Endothelial cell of umbilical vein (primary cell): ENCODE measurements around the gene S100A7. TPM values are rescaled to one million over a fixed set of nuclear protein-coding genes. Genes with fewer than 3 reads are reported as not detected.

Experiments used
- BruUV-seq: library from RNA; stranded (reverse); fragments of 400-500 nt; replicated peaks from 2 replicates; lab custom pipeline; 2021; lab: Mats Ljungman, UMichigan
- CTCF ChIA-PET: fragments of 300-600, 350-600 bp; sonication (Branson Sonifier 250); formaldehyde crosslinking; loops from one replicate; lab custom pipeline; 2021; ENCODE audit warnings: antibody characterized with exemption, inconsistent platforms; lab: Charles Lee
- POLR2A ChIA-PET: fragments of 300-600, 350-600 bp; sonication (Branson Sonifier 250); formaldehyde crosslinking; loops from one replicate; lab custom pipeline; 2021; ENCODE audit warnings: antibody characterized with exemption, inconsistent platforms; lab: Charles Lee
- DNase-seq: peaks from one replicate; pipeline ENCODE4 v3.0.0-alpha.2; 2011; ENCODE audit warnings: low read depth, low spot score
- FAIRE-seq: peaks from 2 replicates; lab custom pipeline; 2011; peaks lifted over from hg19 to GRCh38; lab: Jason Lieb, UNC
- H2AFZ ChIP-seq: 2 replicates; pipeline ENCODE4 v1.6.0; 2012; ENCODE audit warnings: low read depth, low read length, control low read depth, inconsistent platforms
- H3K27ac ChIP-seq: 2 replicates; pipeline ENCODE4 v1.5.1; 2011; ENCODE audit warnings: low read depth, mild to moderate bottlenecking, control low read depth, low read length, moderate library complexity; ENCODE audit not compliant: insufficient read depth
- H3K27me3 ChIP-seq, 2 experiments: 2 replicates each; pipeline versions ENCODE4 v1.6.0 to v1.6.1; 2011; ENCODE audit warnings: low read length in 2 of 2, mixed read lengths in 1 of 2; ENCODE audit not compliant: control insufficient read depth in 2 of 2, insufficient read depth in 2 of 2
- H3K36me3 ChIP-seq, 2 experiments: 2 replicates in 1 of 2; 3 replicates in 1 of 2; pipeline ENCODE4 v1.5.1; 2011; ENCODE audit warnings: low read length in 2 of 2, mild to moderate bottlenecking in 1 of 2, moderate library complexity in 1 of 2; ENCODE audit not compliant: control insufficient read depth in 2 of 2, insufficient read depth in 2 of 2; ENCODE audit errors: extremely low read depth in 1 of 2
- H3K4me1 ChIP-seq: 3 replicates; pipeline ENCODE4 v1.5.1; 2011; ENCODE audit warnings: mild to moderate bottlenecking, low read length; ENCODE audit not compliant: control insufficient read depth, insufficient read depth; ENCODE audit errors: extremely low read depth
- H3K4me2 ChIP-seq: 2 replicates; pipeline ENCODE4 v1.6.1; 2011; ENCODE audit warnings: low read length, control low read depth, mixed read lengths; ENCODE audit not compliant: insufficient read depth
- H3K4me3 ChIP-seq, 3 experiments: fragments of 200-600 bp in 1 of 3; sonication (generic), shearing (Covaris generic) in 1 of 3; replicated peaks in 1 of 3; 2 replicates each; pipeline ENCODE4 v1.5.1; 2011 to 2016; ENCODE audit warnings: control low read depth in 3 of 3, low read length in 3 of 3, mild to moderate bottlenecking in 2 of 3, inconsistent platforms in 1 of 3, low read depth in 1 of 3, moderate library complexity in 1 of 3; ENCODE audit not compliant: insufficient read depth in 1 of 3
- H3K79me2 ChIP-seq: 2 replicates; pipeline ENCODE4 v1.6.0; 2012; ENCODE audit warnings: low read length, inconsistent platforms; ENCODE audit not compliant: control insufficient read depth, insufficient read depth
- H3K9ac ChIP-seq: replicated peaks from 2 replicates; pipeline ENCODE3; 2011; ENCODE audit warnings: low read length, control low read depth; ENCODE audit not compliant: insufficient read depth; ENCODE audit errors: extremely low read depth
- H3K9me1 ChIP-seq: replicated peaks from 3 replicates; pipeline ENCODE4 v1.6.0; 2011; ENCODE audit warnings: mild to moderate bottlenecking, low read length; ENCODE audit not compliant: control insufficient read depth, insufficient read depth; ENCODE audit errors: extremely low read depth
- H3K9me3 ChIP-seq: replicated peaks from 2 replicates; pipeline ENCODE4 v1.5.1; 2012; ENCODE audit warnings: low read length, inconsistent platforms; ENCODE audit not compliant: control insufficient read depth, insufficient read depth
- H4K20me1 ChIP-seq: replicated peaks from 2 replicates; pipeline ENCODE3; 2011; ENCODE audit warnings: mild to moderate bottlenecking, low read length; ENCODE audit not compliant: control insufficient read depth, insufficient read depth; ENCODE audit errors: extremely low read depth
- EZH2 ChIP-seq: IDR thresholded peaks from 2 replicates; pipeline ENCODE4 v1.6.1; 2012; ENCODE audit warnings: borderline replicate concordance, low read depth, mild to moderate bottlenecking, moderate library complexity, low read length, inconsistent platforms; ENCODE audit not compliant: severe bottlenecking
- FOS ChIP-seq: IDR thresholded peaks from 2 replicates; pipeline ENCODE4 v1.6.1; 2011; ENCODE audit warnings: mild to moderate bottlenecking, low read length, moderate library complexity, borderline replicate concordance; ENCODE audit not compliant: insufficient read depth
- GATA2 ChIP-seq: IDR thresholded peaks from 2 replicates; pipeline ENCODE4 v1.7.0; 2011; ENCODE audit warnings: low read depth, mild to moderate bottlenecking, moderate library complexity, mixed read lengths, low read length; ENCODE audit not compliant: insufficient read length, insufficient read depth
- JUN ChIP-seq: IDR thresholded peaks from 2 replicates; pipeline ENCODE4 v1.6.1; 2011; ENCODE audit warnings: borderline replicate concordance, low read depth; ENCODE audit not compliant: insufficient read length, insufficient read depth
- MYC ChIP-seq: IDR thresholded peaks from one replicate; pipeline ENCODE4 v1.6.1; 2011; ENCODE audit warnings: mild to moderate bottlenecking, low read depth, low read length
- POLR2A ChIP-seq: IDR thresholded peaks from 2 replicates; pipeline ENCODE4 v1.6.1; 2012; ENCODE audit warnings: low read depth, mild to moderate bottlenecking, control low read depth, low read length
- POLR2AphosphoS5 ChIP-seq: IDR thresholded peaks from 2 replicates; pipeline ENCODE4 v1.6.1; 2012; ENCODE audit warnings: low read depth, mild to moderate bottlenecking, control low read depth, low read length, moderate library complexity; ENCODE audit not compliant: insufficient read depth
- dilution Hi-C: fragments of 300-500 bp; cut with MboI; formaldehyde crosslinking; loops from one replicate; pipeline ENCODE4 v1.15.0; 2019; ENCODE audit warnings: low sequenced_read_pairs; ENCODE audit not compliant: extremely low pct_ligation_motif_present
- intact Hi-C: fragments of 100-400 bp; cut with micrococcal nuclease; formaldehyde crosslinking; loops from one replicate; pipeline ENCODE4 v1.10.0; 2022
- polyA plus RNA-seq, 4 experiments: library from polyadenylated mRNA; depleted of rRNA in 3 of 4; stranded (reverse) in 3 of 4; unstranded in 1 of 4; fragments of >200 nt; gene quantifications; 2 replicates each; pipeline versions ENCODE4 v1.2.1 to v1.2.3, GENCODE V29; 2011 to 2012; ENCODE audit warnings: missing spikeins in 1 of 4
- total RNA-seq: library from RNA; stranded (reverse); gene quantifications from 2 replicates; pipeline ENCODE4 v1.2.3, GENCODE V29; 2021
- TF ChIP-seq, protein P1 (sequence below): IDR thresholded peaks from 2 replicates; pipeline ENCODE4 v1.6.1; 2011; ENCODE audit not compliant: insufficient read depth, insufficient read length
- TF ChIP-seq, protein P2 (sequence below), 2 donors: IDR thresholded peaks; 1 replicate in 1 of 2; 2 replicates in 1 of 2; pipeline ENCODE4 v1.5.1; 2011; ENCODE audit warnings: low read length in 2 of 2, mild to moderate bottlenecking in 2 of 2, moderate library complexity in 2 of 2, control low read depth in 1 of 2, inconsistent platforms in 1 of 2, low read depth in 1 of 2; ENCODE audit not compliant: insufficient read depth in 1 of 2; ENCODE audit errors: extremely low read depth in 1 of 2

S100A7 gene
- total and polyA plus RNA-seq, 2 donors (not counting 3 experiments of a cell fraction or from before 2014, with no cell fraction given), result not detected

DNA sequence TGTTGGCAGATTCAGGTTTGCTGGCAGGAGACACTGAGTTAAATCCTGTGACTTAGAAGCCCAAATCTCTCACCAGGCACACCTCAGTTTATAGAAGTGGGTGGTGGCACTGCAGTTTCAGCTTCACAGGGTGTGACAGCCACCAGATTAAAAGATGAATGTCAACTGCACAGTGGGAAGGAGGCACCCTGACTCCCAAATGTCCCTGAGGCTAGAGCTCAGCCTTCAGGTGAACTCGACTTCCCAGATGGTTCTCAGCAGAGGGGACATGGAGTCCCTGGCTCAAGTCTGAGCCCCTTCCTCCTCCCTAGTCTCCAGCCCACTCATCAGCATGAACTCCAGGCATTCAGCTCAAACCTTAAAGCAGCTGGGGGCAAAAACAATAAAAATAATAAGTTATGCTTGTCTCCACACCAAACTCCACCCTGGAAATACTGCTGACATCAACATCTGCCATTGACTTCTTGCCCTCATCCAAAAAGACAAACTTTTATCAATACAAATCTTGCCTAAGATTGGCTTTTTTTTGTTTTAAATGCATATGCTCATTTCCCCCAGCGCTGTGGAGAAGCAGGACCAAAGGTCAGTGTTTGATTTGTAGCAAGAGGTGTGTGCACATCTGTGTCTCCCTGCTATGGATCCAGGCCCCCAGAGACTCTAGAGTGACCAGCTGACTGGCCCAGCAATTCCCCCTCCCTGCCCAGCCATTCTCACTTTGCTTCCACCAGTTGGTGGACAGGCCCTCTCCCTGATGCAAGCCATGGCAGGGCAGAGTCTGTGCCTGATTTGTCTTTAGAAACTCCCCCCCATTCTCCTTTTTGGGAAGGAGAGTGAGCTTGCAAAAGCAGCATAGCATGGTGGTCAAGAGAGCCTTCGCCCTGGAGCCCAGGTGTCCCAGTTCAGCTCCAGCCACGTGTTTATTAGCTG is 18.5 kb upstream of the S100A7 start:
- POLR2A ChIA-PET, result no interaction called here
- no peak overlapping the region for H3K9ac ChIP-seq
- no TSS peak for BruUV-seq
- no peak for DNase-seq
- dilution Hi-C loops, result no loop called here
- no peak overlapping the region for H2AFZ ChIP-seq
- H3K4me1 ChIP-seq, result no peaks in the 10 kb centered on the region
- H4K20me1 ChIP-seq, result no peaks in the 10 kb centered on the region
- intact Hi-C loops, result no loop called here
- H3K9me3 ChIP-seq, result no peaks in the 10 kb centered on the region
- H3K27ac ChIP-seq, result no peak overlapping the region
- FAIRE-seq, result no peak
- no peak overlapping the region for H3K4me2 ChIP-seq
- H3K4me3 ChIP-seq, result no peak overlapping the region
- TF ChIP-seq MYC (no peak), GATA2 (no peak), JUN (no peak), EZH2 (no peak), POLR2AphosphoS5 (no peak), FOS (no peak), POLR2A (no peak)
- TF ChIP-seq, protein P1, sequence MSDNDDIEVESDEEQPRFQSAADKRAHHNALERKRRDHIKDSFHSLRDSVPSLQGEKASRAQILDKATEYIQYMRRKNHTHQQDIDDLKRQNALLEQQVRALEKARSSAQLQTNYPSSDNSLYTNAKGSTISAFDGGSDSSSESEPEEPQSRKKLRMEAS, result no peak
- TF ChIP-seq, protein P2, sequence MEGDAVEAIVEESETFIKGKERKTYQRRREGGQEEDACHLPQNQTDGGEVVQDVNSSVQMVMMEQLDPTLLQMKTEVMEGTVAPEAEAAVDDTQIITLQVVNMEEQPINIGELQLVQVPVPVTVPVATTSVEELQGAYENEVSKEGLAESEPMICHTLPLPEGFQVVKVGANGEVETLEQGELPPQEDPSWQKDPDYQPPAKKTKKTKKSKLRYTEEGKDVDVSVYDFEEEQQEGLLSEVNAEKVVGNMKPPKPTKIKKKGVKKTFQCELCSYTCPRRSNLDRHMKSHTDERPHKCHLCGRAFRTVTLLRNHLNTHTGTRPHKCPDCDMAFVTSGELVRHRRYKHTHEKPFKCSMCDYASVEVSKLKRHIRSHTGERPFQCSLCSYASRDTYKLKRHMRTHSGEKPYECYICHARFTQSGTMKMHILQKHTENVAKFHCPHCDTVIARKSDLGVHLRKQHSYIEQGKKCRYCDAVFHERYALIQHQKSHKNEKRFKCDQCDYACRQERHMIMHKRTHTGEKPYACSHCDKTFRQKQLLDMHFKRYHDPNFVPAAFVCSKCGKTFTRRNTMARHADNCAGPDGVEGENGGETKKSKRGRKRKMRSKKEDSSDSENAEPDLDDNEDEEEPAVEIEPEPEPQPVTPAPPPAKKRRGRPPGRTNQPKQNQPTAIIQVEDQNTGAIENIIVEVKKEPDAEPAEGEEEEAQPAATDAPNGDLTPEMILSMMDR (IDR thresholded peaks at IDR 0.05; ENCODE audit: extremely low read depth in 1 of 2, insufficient read depth in 1 of 2, low read depth in 1 of 2, low read length in 2 of 2), result no peak
- H3K36me3 ChIP-seq, result no peaks in the 10 kb centered on the region
- CTCF ChIA-PET, result interaction anchor here (0.9 to 1.7 kb wide), 2 partner anchors 9 to 10 kb away, joined by 3 to 6 read pairs; no protein-coding TSS in a partner anchor
- peaks cover 7 to 10% of the 10 kb centered on the region in 2 experiments for H3K27me3 ChIP-seq
- no peaks in the 10 kb centered on the region for H3K9me1 ChIP-seq
- H3K79me2 ChIP-seq, result no peaks in the 10 kb centered on the region
